ENCODE results near the gene TECPR1.

Gene TECPR1

GRCh38 chr7:98284335-98285036, 32.5 kb upstream of the TECPR1 start:
- DNase-seq (ENCODE audit: low read depth), result no peak

DNA sequence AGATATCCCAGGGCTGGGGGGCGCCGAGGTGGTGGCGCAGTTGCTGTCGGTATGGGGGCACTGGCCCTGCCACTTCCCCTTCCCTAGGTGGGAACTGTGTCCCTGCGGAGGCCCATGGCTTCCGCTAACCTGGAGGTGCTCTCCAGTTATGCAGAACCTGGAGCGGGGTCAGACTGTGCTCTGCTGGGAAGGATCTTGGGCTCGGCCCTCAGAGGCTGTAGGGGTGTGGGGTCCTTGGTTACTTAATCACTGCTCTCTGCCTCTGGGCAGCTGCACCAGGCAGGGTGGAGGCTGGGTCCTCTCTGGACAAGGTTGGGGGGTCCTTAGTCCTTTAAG, 31.8 kb upstream of the TECPR1 start:
- DNase-seq (ENCODE audit: low read depth), result no peak

DNA sequence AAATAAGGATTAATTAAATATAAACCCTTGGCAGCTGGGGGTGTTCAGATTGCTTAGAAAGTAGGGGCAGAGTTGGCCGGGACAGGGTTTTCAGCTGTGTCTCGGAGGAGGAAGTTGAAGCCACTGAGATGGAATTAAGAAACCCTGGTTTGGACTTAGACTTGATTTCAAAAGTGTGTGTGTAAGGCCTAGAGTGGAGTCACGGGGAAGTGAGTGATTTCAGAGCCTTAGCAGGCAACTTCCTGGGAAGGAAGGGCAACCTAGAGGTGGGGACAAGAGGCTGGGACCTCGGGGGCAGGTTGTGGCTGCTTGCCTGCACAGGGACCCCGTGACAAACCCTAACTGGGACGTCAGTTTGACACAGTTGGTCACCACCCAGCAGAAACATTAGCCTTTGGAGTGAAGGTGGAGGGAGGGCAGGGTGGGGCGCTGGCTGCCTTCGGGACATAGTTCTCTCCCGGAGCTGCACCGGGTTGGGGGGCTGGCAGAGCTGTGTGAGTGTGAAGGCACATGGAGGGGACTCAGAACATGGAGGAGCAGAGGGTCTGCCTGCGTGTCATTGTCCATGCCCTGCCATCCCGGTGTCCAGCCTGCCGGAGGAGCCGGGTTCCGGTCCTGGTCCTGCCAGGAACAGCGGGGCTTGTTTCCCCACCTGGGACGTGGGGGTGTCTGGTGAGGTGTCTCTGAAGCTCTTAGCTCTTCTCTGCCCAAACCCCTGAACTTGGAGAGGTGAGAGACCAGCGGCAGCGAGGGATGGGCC, 31.3 kb upstream of the TECPR1 start:
- no peak for DNase-seq (ENCODE audit: low read depth)

GRCh38 chr7:98282703-98283102, 30.7 kb upstream of the TECPR1 start:
- DNase-seq (ENCODE audit: low read depth), result no peak

DNA sequence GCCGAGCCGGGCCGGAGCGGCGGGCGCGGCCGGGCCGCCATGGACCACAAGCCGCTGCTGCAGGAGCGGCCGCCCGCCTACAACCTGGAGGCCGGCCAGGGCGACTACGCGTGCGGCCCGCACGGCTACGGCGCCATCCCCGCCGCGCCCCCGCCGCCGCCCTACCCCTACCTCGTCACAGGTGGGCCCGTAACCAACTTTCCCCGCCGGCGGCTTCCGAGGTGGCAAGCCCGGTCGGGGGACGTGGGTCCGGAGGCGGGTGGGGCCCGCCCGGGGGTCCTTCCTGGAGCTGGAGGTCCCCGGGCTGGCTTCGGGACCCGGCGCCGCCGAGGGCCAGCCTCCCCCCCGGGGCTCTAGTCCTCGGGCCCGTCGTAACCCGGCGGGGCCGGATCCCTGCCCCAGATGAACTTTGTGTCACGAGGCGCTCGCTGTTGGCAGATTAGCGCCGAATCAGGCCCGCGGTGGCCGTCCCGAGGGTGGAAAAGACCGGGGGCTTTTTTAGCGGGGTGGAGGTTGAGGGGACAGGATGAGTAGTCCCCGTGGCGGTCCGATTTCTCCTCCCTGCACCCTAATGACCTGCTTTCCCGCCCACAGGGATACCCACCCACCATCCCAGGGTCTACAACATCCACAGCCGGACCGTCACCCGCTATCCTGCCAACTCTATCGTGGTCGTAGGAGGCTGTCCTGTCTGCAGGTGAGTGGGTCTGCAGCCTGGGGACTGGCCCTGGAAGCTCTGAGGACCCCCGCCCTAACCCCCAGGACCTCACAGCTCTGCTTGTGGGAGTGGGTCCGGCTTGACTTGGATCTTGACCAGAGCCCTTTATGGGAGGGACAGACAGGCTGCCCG, 29.9 kb upstream of the TECPR1 start:
- peak; percentile 24 for DNase-seq (ENCODE audit: low read depth)

DNA sequence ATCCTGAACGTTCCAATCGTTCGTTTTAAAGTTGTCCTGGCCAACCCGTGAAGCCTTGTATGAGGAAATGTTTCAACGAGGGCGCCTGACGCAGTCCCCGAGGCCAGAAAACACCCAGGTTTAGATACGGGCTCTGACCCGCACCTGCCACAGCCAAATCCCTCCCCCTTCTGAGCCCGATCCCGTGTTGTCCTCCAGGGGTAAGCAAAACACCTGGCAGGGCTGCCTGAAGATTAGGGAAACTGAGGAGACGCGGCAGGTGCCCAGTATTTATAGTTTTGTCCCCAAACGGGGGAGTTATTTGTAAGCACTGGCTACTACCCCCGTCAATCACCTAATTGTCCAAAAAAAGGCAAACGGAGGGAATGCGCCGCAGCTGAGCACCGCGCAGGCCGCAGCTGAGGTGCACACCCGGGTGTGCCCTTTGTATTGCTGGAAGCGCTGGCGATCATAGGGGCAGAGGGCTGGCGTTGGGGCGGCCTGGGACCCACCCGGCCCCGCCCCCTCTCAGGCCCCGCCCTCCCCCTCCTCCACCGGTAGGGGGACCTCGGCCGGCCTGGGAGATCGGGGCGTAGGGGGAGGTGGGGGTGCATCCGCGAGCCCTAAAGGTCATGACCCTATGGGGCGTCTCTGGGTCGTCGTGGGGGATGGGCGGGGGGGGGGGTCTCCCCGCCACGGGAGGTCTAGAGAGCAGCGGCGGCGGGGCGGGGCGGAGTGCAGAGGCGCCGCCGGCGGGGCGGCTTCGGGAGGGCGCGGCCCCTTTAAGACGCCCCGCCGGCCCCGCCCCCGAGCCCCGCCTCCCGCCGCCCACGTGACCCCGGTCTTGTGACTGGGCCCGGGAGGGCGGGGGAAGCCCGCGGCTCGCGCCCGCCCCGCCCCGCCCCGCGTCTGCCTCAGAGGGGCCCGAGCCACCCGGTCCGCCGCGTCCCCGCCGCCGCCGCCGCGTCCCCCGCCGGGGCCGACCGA, 29.0 kb upstream of the TECPR1 start, which contains the start of gene BRI3:
BRI3 (plus strand) TSS at position 896 of the 966 bp plus-strand sequence. CDS start 110 bp downstream, outside the sequence.
- DNase-seq (ENCODE audit: low read depth), result peak; percentile 90

DNA sequence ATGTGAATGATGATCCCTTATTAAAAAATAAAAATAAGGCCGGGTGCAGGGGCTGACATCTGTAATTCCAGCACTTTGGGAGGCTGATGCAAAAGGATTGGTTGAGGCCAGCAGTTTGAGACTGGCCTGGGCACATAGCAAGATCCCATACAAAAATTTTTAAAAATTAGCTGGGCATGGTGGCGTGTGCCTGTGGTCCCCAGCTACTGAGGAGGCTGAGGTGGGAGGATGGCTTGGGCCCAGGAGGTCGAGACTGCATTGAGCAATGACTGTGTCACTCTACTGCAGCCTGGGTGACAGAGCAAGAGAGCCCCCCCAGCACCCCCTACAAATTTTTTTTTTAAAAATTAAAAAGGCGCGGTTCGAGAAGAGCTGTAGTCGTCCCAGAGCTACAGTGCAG, 28.3 kb upstream of the TECPR1 start:
- no peak for DNase-seq (ENCODE audit: low read depth)

DNA sequence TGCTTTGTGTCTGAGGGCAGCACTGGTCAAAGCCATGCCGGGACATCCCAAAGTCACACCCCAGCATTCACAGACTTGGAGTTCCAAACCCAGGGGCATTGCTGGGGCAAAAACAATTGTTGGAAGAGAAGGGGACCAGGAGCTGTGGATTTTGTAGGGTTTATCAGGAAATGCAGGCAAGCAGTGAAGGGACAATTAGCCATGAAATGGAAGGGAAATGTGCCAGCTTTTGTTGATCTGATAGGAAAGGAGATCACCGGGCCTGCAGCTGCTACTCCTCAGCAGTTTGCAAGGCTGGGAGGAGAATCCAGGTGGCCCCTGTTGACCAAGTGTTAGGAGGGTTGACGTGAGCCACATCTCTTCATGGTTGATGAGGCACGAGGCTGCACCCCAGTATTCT, 26.9 kb upstream of the TECPR1 start:
- no peak for DNase-seq (ENCODE audit: low read depth)

GRCh38 chr7:98278408-98278807, 26.4 kb upstream of the TECPR1 start:
- no peak for DNase-seq (ENCODE audit: low read depth)

- no peak for DNase-seq (ENCODE audit: low read depth)
These were observed 24.3 kb upstream of the TECPR1 start for GRCh38 chr7:98276241-98276761.

GRCh38 chr7:98267303-98267702, 15.3 kb upstream of the TECPR1 start:
- no peak for DNase-seq (ENCODE audit: low read depth)

DNA sequence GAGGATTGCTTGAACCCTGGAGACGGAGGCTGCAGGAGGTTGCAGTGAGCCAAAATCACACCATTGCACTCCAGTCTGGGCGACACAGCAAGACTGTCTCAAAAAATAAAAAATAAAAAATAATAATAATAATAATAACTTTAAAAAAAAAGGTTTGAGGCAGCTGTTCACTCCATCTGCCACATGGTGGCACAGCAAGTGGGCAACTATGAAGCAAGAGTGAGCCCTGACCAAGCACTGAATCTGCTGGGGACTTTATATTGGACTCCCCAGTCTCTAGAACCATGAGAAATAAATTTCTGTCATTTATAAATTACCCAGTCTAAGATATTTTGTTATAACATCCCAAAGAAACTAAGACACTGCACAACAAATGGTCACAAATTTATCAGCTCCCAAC, 14.8 kb upstream of the TECPR1 start:
- no peak for DNase-seq (ENCODE audit: low read depth)

DNA sequence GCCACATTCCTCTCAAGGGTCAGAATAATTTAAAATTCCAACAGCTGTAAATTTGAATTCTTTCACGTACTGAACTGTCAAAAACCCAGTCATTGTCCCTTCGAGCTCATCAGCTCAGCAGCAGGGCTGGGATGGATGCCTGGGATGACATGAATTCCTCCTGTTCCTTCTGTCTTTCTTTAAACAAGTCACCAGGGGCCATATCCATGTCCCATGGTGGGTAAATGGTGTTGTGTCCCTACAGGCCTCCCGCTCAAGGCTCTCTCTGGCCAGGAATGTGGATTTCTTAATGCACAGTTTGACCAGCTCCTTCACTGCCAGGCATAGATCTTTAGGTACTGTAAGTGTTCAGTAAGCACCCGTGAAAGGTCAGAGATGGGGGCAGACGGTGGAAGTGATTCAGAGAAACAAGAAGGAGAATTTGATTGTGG, 13.8 kb upstream of the TECPR1 start:
- no peak for DNase-seq (ENCODE audit: low read depth)

- no peak for DNase-seq (ENCODE audit: low read depth)
These were observed 5.7 kb upstream of the TECPR1 start for GRCh38 chr7:98257701-98258100.

- DNase-seq (ENCODE audit: low read depth), result no peak
These were observed 4.4 kb upstream of the TECPR1 start for GRCh38 chr7:98256431-98256830.

- no peak for DNase-seq (ENCODE audit: low read depth)
These were observed 3.0 kb upstream of the TECPR1 start for GRCh38 chr7:98254951-98255610.

- no peak for DNase-seq (ENCODE audit: low read depth)
These were observed 2.5 kb upstream of the TECPR1 start for GRCh38 chr7:98254516-98254915.

DNA sequence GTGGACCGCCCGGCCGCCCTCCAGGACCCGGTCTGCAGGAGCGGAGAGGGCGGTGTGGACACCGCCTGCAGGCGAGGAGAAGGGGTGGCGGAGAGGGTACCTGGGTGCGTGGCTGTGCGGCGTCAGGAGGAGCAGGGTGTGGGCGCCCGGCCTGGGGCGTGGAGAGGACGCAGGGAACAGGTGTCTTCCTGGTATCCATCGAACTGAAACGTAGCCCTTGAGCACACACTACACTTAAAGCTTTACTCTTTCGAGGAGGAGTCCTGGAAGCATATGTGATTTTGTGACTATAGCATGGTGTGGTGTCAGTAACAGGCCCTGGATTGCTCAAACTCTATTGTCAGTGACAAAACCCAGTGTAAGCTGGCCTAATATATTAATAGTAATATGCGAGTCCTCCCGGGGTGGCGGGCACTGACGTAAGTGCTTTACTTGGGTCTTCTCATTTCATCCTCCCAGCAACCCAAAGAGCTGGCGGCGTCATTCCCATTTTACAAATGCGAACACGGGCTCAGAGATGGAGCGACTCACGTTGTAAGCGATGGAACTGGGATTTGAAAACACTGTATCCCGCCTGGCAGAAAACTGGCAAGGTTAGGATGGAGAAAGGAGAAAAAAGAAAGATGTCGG, 508 bp upstream of the TECPR1 start:
- no peak for DNase-seq (ENCODE audit: low read depth)

GRCh38 chr7:98251231-98251600, 816 bp downstream of the TECPR1 start:
- DNase-seq (ENCODE audit: low read depth), result peak; percentile 19

GRCh38 chr7:98250789-98251188, 1.2 kb downstream of the TECPR1 start:
- peak; percentile 19 for DNase-seq (ENCODE audit: low read depth)
